Kasumi-1 (cell line): ENCODE results near the gene APOH.
A peak's percentile ranks its signal among the peaks of the same experiment; 100 is the strongest.
"Not testable (repeated sequence)": the region's sequence is repeated elsewhere in the genome, so short reads cannot be mapped to it uniquely, and the experiment has no call there.

Experiments used
- DNase-seq, 2 experiments: peaks; one replicate each; lab custom pipeline; 2025; lab: John Stamatoyannopoulos, UW

The APOH gene

GRCh38 chr17:66228887-66229782, at the start of gene APOH:
TSS of gene APOH (minus strand) at chr17:66229415. CDS start at chr17:66229379, 36 bp downstream.
- no peak for DNase-seq

- DNase-seq = no peak
These were observed 48.0 kb upstream of the APOH start for GRCh38 chr17:66277191-66277590.

- DNase-seq = no peak
These were observed 47.2 kb upstream of the APOH start for GRCh38 chr17:66276328-66276937.

- DNase-seq = no peak
These were observed 46.4 kb upstream of the APOH start for GRCh38 chr17:66275651-66276050.

- DNase-seq = no peak
These were observed 44.3 kb upstream of the APOH start for GRCh38 chr17:66273586-66273848.

- no peak for DNase-seq
These were observed 43.8 kb upstream of the APOH start for GRCh38 chr17:66272811-66273585.

GRCh38 chr17:66271512-66271911, 42.3 kb upstream of the APOH start:
- DNase-seq = no peak

- DNase-seq = no peak
These were observed 40.9 kb upstream of the APOH start for GRCh38 chr17:66270106-66270505.

- no peak for DNase-seq
These were observed 39.2 kb upstream of the APOH start for GRCh38 chr17:66268247-66268927.

- DNase-seq = no peak
These were observed 35.5 kb upstream of the APOH start for GRCh38 chr17:66264696-66265095.

GRCh38 chr17:66262767-66263166, 33.6 kb upstream of the APOH start:
- no peak for DNase-seq

GRCh38 chr17:66260688-66261087, 31.5 kb upstream of the APOH start:
- DNase-seq = no peak

GRCh38 chr17:66260275-66260674, 31.1 kb upstream of the APOH start:
- no peak for DNase-seq

- DNase-seq = no peak
These were observed 26.3 kb upstream of the APOH start for GRCh38 chr17:66255527-66255971.

GRCh38 chr17:66255112-66255511, 25.9 kb upstream of the APOH start:
- DNase-seq = peak; percentile 95 to 96

GRCh38 chr17:66253458-66253857, 24.2 kb upstream of the APOH start:
- DNase-seq = not testable (repeated sequence)

GRCh38 chr17:66250686-66251085, 21.5 kb upstream of the APOH start:
- no peak for DNase-seq

GRCh38 chr17:66248285-66248684, 19.1 kb upstream of the APOH start:
- no peak for DNase-seq

GRCh38 chr17:66241839-66242238, 12.6 kb upstream of the APOH start:
- DNase-seq = no peak

- DNase-seq = no peak
These were observed 11.4 kb upstream of the APOH start for GRCh38 chr17:66240630-66241029.

GRCh38 chr17:66240013-66240412, 10.8 kb upstream of the APOH start:
- DNase-seq = no peak

- DNase-seq = no peak
These were observed 6.3 kb upstream of the APOH start for GRCh38 chr17:66235377-66235994.
